SK-N-MC (cell line): Measurements from ENCODE around the gene PTPRK.

ENCODE experiments used
- DNase-seq: peaks from one replicate; pipeline ENCODE4 v3.0.0-alpha.2; 2011; ENCODE audit warnings: low read depth, low spot score
- H3K27ac ChIP-seq: fragments of 200-600 bp; sonication (generic); 2 replicates; pipeline ENCODE4 v1.5.1; 2016; ENCODE audit warnings: mixed run types
- H3K36me3 ChIP-seq: fragments of 200-600 bp; sonication (generic); 2 replicates; pipeline ENCODE4 v1.6.1; 2017; ENCODE audit warnings: antibody characterized with exemption, low read length, mixed read lengths; ENCODE audit not compliant: insufficient read depth
- H3K4me3 ChIP-seq: fragments of 200-600 bp; sonication (generic); 2 replicates; pipeline ENCODE4 v1.5.1; 2016
- H3K9ac ChIP-seq: fragments of 200-600 bp; sonication (generic); 2 replicates; pipeline ENCODE4 v1.8.0; 2017; ENCODE audit warnings: mixed run types, mixed read lengths; ENCODE audit not compliant: insufficient read length
- H3K9me3 ChIP-seq: fragments of 200-600 bp; sonication (generic); 2 replicates; pipeline ENCODE4 v1.6.1; 2017; ENCODE audit warnings: low read depth, mild to moderate bottlenecking, antibody characterized with exemption, low read length, moderate library complexity, mixed read lengths
- EZH2 ChIP-seq: fragments of 200-600 bp; sonication (generic); IDR thresholded peaks from one replicate; pipeline ENCODE4 v1.6.1; 2017; ENCODE audit warnings: antibody characterized with exemption
- FOXP2 ChIP-seq: optimal IDR thresholded peaks from 2 replicates; pipeline ENCODE3; 2011; ENCODE audit warnings: mild to moderate bottlenecking, moderate library complexity; ENCODE audit not compliant: insufficient read depth; ENCODE audit errors: extremely low read length, control extremely low read depth
- POLR2AphosphoS5 ChIP-seq: IDR thresholded peaks from 2 replicates; pipeline ENCODE4 v1.6.1; 2012; ENCODE audit warnings: mild to moderate bottlenecking, low read depth, low read length, borderline replicate concordance

PTPRK gene

DNA sequence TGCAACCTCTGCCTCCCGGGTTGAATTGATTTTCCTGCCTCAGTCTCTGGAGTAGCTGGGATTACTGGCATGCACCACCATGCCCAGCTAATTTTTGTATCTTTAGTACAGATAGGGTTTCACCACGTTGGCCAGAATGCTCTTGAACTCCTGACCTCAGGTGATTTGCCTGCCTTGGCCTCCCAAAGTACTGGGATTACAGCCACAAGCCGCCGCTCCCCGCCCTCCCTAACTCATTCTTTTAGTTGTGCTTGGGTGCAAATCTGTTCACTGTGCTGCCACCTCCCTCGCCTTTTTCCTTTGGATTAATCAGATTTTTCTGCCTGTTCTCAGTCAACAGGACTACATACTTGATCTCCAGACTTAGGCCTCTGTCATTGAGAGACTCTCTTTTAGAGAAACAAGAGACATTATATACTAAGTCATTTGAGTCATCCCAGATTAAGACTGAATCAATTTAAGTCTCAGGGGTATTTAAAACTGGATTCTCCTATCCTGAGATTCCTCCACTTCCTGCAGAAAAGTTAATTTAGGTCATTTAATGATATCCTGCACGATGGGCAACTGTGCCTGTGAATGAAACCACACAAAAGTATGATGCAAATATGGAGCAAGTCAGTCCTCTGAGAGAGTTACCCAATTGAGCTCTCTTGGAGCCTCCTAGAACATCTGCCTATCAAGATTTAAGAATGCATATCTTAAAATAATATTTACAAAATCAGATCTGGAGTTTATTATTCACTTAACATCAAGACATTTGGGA is 483.4 kb downstream of the PTPRK start:
- Histone ChIP-seq H3K9me3 (no peaks in the 10 kb centered on the region), H3K9ac (no peak overlapping the region), H3K27ac (no peak overlapping the region; the same call in 1 of the 2 replicates), H3K4me3 (no peak overlapping the region), H3K36me3 (no peaks in the 10 kb centered on the region)
- no peak for DNase-seq
- TF ChIP-seq EZH2, result no peak
- no peak for TF ChIP-seq FOXP2
- no peak for TF ChIP-seq POLR2AphosphoS5

DNA sequence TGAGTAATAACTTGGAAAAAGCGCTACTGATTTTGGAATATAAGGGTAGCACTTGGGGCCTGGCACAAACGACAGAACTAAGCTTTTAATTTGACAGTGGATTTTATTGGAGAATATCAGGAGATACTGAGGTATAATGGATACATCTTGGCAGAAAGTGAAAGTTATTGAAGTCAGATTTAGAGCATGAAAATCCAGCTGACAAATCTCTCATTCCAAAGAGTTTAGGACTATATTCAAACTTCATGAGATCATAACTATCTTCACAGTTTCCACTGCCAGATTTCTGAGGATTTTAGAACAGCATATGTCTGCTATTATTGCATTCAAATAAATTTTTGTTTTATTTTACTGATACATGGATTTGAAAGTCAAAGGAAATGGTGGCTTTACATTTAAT is 487.2 kb downstream of the PTPRK start:
- TF ChIP-seq EZH2 (no peak), POLR2AphosphoS5 (no peak), FOXP2 (no peak)
- Histone ChIP-seq H3K9me3 (no peaks in the 10 kb centered on the region), H3K27ac (no peak overlapping the region), H3K9ac (no peak overlapping the region), H3K4me3 (no peak overlapping the region), H3K36me3 (no peaks in the 10 kb centered on the region)
- DNase-seq, result no peak

DNA sequence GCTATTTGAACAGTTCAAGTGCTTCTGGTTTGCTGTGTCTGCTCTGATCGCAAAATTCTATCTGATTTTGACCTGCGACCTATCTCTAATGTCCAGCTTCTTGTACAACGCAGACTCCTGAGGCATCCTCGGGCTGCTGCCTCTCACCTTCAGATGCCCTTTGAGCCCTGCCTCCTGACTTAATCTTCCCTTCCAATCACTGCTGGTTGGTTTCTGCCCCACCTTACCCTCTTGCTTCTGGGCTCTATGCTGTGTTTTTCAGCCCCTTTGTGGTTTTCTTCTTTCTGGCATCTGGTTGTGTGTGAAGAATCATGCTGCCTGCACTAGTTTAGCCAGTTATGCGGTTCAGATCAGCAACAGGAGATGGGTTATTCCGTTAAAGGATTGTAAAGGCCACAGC is 488.4 kb downstream of the PTPRK start:
- Histone ChIP-seq H3K27ac (no peak overlapping the region), H3K4me3 (no peak overlapping the region), H3K9me3 (no peaks in the 10 kb centered on the region), H3K9ac (no peak overlapping the region), H3K36me3 (no peaks in the 10 kb centered on the region)
- TF ChIP-seq FOXP2 (no peak), POLR2AphosphoS5 (no peak), EZH2 (no peak)
- DNase-seq, result no peak

DNA sequence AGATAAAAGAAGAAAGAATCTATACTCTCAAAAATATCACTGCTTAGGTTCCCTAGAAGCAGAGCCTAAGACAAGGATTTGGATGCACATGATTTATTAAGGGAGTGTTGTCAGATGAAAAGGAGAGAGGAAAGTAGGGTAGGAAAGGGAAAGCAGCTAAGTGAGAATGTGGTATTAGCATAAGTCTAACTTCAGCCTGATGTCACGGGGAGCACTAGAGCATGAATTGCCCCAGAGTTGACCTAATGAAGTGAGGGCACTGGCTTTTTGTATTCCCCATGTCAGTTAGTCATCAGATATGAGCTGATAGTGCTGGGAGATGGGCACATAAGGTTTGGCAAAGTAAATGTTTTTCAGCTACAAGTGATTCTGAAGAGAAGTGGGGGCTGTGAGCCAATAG is 490.6 kb downstream of the PTPRK start:
- Histone ChIP-seq H3K27ac (no peak overlapping the region), H3K9ac (no peak overlapping the region), H3K36me3 (no peaks in the 10 kb centered on the region), H3K9me3 (no peaks in the 10 kb centered on the region), H3K4me3 (no peak overlapping the region)
- no peak for DNase-seq
- no peak for TF ChIP-seq FOXP2
- no peak for TF ChIP-seq POLR2AphosphoS5
- no peak for TF ChIP-seq EZH2

DNA sequence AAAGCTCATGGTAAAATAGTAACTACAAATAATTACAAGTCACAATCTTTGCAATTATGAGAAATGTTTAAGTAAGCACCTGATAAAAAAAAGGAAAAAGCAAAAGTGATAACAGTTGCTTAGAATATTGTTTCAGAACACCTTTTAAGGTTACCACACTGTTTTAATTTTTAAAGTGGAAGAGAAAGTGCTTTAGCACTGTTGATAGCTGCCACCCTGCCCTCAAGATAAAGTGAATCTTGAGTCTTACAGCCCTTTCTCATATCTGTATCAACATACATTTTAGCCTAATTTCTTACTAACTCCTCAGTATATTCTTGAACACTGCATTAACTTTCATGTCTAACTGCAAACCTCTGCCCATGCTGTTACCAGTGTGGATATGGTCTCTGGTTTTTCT is 492.2 kb downstream of the PTPRK start:
- TF ChIP-seq FOXP2 (no peak), POLR2AphosphoS5 (no peak), EZH2 (no peak)
- H3K27ac ChIP-seq, result no peak overlapping the region
- DNase-seq, result no peak
- H3K36me3 ChIP-seq, result no peaks in the 10 kb centered on the region
- H3K4me3 ChIP-seq, result no peak overlapping the region
- H3K9me3 ChIP-seq, result no peaks in the 10 kb centered on the region
- H3K9ac ChIP-seq, result no peak overlapping the region

DNA sequence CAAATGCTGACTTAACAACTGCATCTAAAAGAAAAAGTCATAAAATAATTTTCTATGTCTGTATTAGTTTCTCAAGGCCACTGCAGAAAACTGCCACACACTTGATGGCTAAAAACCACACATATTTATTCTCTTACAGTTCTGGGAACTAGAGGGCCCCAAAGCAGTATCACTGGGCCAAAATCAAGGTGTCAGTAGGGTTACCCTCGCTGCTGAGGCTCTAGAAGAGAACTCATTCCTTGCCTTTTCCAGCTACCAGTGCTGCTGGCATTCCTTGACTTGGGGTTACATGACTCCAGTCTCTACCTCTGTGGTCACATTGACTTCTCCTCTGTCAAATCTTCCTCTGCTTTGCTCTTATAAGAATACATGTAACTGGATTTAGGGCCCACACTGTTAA is 494.9 kb downstream of the PTPRK start:
- H3K4me3 ChIP-seq, result no peak overlapping the region
- H3K27ac ChIP-seq, result no peak overlapping the region
- no peak overlapping the region for H3K9ac ChIP-seq
- no peak for TF ChIP-seq FOXP2
- TF ChIP-seq POLR2AphosphoS5, result no peak
- no peak for DNase-seq
- H3K36me3 ChIP-seq, result no peaks in the 10 kb centered on the region
- no peaks in the 10 kb centered on the region for H3K9me3 ChIP-seq

DNA sequence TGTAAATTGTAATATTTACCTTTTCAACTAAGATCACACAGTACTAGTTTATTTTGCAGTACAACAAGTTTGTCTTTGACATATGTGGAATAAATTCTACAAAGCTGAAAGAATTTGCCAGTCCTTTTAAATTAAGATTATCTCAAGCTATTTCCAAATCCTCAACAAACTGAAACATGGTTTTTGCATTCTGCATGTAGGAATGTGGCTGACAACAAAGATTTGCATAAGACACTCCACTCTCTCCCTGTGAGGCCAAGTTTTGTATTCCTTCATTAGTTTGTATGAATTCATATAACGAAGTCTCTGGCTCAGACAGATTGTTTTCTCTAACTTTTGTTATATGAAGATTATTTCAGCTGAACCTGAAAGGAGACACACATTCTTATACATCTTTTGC is 495.4 kb downstream of the PTPRK start:
- H3K9ac ChIP-seq, result no peak overlapping the region
- no peaks in the 10 kb centered on the region for H3K36me3 ChIP-seq
- no peak overlapping the region for H3K27ac ChIP-seq
- H3K4me3 ChIP-seq, result no peak overlapping the region
- TF ChIP-seq POLR2AphosphoS5 (no peak), FOXP2 (no peak), EZH2 (no peak)
- DNase-seq, result no peak
- no peaks in the 10 kb centered on the region for H3K9me3 ChIP-seq

DNA sequence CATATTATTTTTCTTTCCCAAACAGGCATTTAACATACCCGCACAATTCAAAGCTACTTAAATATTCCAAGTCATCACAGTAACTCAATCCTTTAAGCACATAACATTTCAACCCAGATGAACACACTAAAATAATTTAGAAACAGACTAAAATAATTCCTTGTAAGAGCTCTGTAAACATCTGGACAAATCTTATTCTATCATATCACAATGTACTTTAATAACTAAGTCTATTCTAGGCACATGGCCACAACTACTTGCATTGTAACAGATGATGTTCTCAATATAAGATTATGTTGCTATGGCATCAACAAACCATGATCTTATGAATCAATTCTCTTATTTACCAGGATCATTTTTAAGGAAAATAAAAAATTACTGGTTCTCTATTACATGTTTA is 496.4 kb downstream of the PTPRK start:
- Histone ChIP-seq H3K9ac (no peak overlapping the region), H3K27ac (no peak overlapping the region), H3K36me3 (no peaks in the 10 kb centered on the region), H3K9me3 (no peaks in the 10 kb centered on the region), H3K4me3 (no peak overlapping the region)
- TF ChIP-seq FOXP2 (no peak), POLR2AphosphoS5 (no peak), EZH2 (no peak)
- DNase-seq, result no peak

DNA sequence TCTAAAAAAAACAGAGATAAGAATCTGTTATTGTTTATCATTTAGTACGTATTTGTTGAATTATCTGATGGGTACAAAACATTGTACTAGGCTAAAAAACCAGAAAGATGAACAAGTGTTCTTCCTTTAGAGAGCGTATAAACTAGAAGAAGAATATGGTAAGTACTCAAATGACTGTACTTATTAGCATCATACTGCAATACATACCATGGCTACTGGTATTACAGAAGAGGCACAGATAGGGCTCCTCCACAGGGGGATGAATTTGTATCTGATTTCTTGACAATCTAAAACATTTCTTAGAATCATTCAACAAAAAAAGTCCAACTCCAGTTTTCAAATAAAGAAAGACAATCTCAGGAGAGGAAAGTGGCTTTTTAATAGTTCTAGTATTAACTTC is 501.6 kb downstream of the PTPRK start:
- H3K9me3 ChIP-seq, result no peaks in the 10 kb centered on the region
- H3K4me3 ChIP-seq, result no peak overlapping the region
- H3K9ac ChIP-seq, result no peak overlapping the region
- DNase-seq, result no peak
- no peak overlapping the region for H3K27ac ChIP-seq
- TF ChIP-seq POLR2AphosphoS5 (no peak), FOXP2 (no peak), EZH2 (no peak)
- H3K36me3 ChIP-seq, result no peaks in the 10 kb centered on the region
